ENCODE data around the gene CAMTA1. TPM values are rescaled to one million over a fixed set of nuclear protein-coding genes. Genes with fewer than 3 reads are reported as not detected.
A peak's percentile ranks its signal among the peaks of the same experiment; 100 is the strongest.

Gene CAMTA1
- total RNA-seq, 1 donor from 2014 or later: 160 TPM

DNA sequence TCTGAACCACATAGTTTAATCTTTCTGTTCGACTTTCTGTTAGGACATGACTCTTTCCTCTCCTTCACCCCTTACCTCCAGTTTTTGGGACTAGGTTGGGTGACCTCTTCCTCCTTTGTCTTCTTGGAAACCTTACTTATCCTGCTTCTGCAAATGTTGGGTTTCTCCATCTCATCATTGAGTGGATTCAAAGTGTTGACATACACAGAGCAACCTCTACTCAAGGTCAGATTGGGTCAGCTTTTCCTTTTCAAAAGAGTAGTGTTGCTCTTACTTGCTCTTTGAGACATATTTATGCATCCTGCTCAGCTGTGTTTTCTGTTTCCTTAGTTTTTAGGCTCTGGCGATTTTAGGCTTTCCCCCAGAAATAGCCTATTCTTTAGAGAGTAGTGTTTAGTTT is 3.7 kb downstream of the CAMTA1 start:
- Histone ChIP-seq H3K27ac (replicated peaks) (peak overlapping the region; percentile 65), H3K9me3 (replicated peaks) (no peaks in the 10 kb centered on the region), H3K4me1 (peaks cover 85% of the 10 kb centered on the region), H3K36me3 (no peaks in the 10 kb centered on the region), H3K27me3 (ENCODE audit: low read depth) (no peaks in the 10 kb centered on the region), H3K4me3 (no peak overlapping the region)
- intact Hi-C loops (cut with micrococcal nuclease): no loop called here
- TF ChIP-seq, protein P1, sequence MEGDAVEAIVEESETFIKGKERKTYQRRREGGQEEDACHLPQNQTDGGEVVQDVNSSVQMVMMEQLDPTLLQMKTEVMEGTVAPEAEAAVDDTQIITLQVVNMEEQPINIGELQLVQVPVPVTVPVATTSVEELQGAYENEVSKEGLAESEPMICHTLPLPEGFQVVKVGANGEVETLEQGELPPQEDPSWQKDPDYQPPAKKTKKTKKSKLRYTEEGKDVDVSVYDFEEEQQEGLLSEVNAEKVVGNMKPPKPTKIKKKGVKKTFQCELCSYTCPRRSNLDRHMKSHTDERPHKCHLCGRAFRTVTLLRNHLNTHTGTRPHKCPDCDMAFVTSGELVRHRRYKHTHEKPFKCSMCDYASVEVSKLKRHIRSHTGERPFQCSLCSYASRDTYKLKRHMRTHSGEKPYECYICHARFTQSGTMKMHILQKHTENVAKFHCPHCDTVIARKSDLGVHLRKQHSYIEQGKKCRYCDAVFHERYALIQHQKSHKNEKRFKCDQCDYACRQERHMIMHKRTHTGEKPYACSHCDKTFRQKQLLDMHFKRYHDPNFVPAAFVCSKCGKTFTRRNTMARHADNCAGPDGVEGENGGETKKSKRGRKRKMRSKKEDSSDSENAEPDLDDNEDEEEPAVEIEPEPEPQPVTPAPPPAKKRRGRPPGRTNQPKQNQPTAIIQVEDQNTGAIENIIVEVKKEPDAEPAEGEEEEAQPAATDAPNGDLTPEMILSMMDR (IDR thresholded peaks at IDR 0.05; ENCODE audit: borderline replicate concordance): no peak
- DNase-seq: no peak

DNA sequence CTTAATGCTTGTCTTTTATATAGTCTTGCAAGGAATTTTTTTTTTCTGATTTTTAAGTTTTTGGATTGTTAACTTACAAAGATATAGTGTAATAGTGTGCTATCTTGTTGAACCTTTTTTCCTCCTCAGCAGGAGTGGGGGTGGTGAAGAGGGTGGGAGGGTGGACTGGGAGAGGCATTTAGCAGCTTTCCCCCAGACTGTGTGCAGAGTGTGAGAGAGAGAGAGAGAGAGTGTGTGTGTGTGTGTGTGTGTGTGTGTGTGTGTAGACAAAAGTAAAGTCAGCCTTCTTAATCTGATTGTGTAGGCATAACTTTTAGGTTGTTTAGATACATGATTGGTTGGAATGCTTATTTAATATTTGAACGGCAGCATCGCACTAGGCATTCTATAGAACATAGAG is 4.9 kb downstream of the CAMTA1 start:
- Histone ChIP-seq H3K4me1 (peaks cover 93% of the 10 kb centered on the region), H3K4me3 (no peak overlapping the region)

DNA sequence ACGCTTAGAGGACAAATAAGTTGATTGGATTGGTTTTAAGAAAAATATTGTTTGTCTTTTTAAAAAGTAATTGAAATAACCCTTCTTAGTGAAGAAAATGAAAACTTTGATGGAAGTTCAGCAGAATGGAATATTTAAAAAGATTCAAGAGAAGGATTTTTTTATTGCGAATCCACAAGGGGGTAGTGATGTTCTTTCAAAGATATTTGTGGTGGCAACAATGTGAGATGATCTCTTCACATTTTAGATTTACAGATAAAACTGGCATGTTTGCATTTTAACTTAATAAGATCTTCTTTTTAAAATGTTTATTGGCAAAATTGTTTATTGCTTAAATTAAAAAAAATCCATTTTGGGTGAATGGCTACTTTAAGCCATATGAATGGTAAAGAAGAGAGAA is 8.9 kb downstream of the CAMTA1 start:
- Histone ChIP-seq H3K4me1 (peaks cover 83% of the 10 kb centered on the region), H3K36me3 (no peaks in the 10 kb centered on the region), H3K27ac (replicated peaks) (no peak overlapping the region), H3K9me3 (replicated peaks) (no peaks in the 10 kb centered on the region), H3K4me3 (no peak overlapping the region), H3K27me3 (ENCODE audit: low read depth) (no peaks in the 10 kb centered on the region)
- TF ChIP-seq, protein P1 (IDR thresholded peaks at IDR 0.05; ENCODE audit: borderline replicate concordance): peak; percentile 55
- no peak for DNase-seq
- intact Hi-C loops (cut with micrococcal nuclease): no loop called here

More for the DNA sequence above, 4.9 kb downstream of the CAMTA1 start:
- TF ChIP-seq, protein P1 (IDR thresholded peaks at IDR 0.05; ENCODE audit: borderline replicate concordance): no peak
- Histone ChIP-seq H3K36me3 (no peaks in the 10 kb centered on the region), H3K9me3 (replicated peaks) (no peaks in the 10 kb centered on the region), H3K27me3 (ENCODE audit: low read depth) (no peaks in the 10 kb centered on the region), H3K27ac (replicated peaks) (peak overlapping the region; percentile 65)
- intact Hi-C loops (cut with micrococcal nuclease): no loop called here
- DNase-seq: no peak

DNA sequence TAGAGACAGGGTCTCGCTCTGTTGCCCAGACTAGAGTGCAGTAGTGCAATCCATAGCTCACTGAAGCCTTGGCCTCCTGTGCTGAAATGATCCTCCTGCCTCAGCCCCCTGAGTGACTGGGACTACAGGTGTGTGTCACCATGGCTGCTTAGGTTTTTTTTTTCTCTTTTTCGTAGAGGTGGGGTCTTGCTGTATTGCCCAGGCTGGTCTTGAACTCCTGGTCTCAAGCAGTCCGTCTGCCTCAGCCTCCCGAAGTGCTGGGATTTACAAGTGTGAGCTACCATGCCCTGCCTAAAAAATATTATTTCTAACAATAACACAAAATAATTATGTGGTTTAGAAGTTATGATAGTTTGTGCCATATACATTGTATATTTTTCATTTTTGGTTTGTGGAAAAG is 9.9 kb downstream of the CAMTA1 start:
- H3K27me3 ChIP-seq (ENCODE audit: low read depth): no peaks in the 10 kb centered on the region
- peaks cover 83% of the 10 kb centered on the region for H3K4me1 ChIP-seq
- H3K4me3 ChIP-seq: no peak overlapping the region
- intact Hi-C loops (cut with micrococcal nuclease): no loop called here
- no peak for DNase-seq
- H3K27ac ChIP-seq (replicated peaks): peak overlapping the region; percentile 3
- H3K36me3 ChIP-seq: no peaks in the 10 kb centered on the region
- no peaks in the 10 kb centered on the region for H3K9me3 ChIP-seq (replicated peaks)
- TF ChIP-seq, protein P1 (IDR thresholded peaks at IDR 0.05; ENCODE audit: borderline replicate concordance): no peak

DNA sequence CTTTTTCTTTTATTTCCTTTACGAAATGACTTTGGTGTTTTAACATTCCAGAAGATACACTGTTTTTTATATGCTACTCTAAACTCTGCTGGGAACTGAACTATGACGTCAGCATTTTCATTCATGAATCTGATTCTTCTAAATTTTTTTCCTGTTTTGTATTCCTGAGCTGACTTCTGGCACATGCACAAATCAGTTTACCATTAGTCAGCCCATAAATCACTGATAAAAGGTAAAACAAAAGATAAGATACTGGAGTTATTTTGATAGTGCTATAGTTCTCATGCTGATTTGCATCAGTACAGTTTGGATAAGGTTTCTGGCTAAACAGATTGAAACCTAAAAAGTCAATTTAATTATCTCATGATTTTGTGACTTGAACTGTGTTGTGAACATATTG is 10.4 kb downstream of the CAMTA1 start:
- intact Hi-C loops (cut with micrococcal nuclease): no loop called here
- peak overlapping the region; percentile 45 for H3K27ac ChIP-seq (replicated peaks)

More for the DNA sequence above, 10.4 kb downstream of the CAMTA1 start:
- no peak for DNase-seq
- Histone ChIP-seq H3K27me3 (ENCODE audit: low read depth) (no peaks in the 10 kb centered on the region), H3K4me3 (no peak overlapping the region), H3K9me3 (replicated peaks) (no peaks in the 10 kb centered on the region), H3K4me1 (peaks cover 84% of the 10 kb centered on the region), H3K36me3 (no peaks in the 10 kb centered on the region)
- TF ChIP-seq, protein P1 (IDR thresholded peaks at IDR 0.05; ENCODE audit: borderline replicate concordance): no peak

Measured in left ventricle myocardium inferior (tissue), 1 donor.